Naive B cell (primary cell): ENCODE measurements around the gene TIMM10. TPM values are rescaled to one million over a fixed set of nuclear protein-coding genes. Genes with fewer than 3 reads are reported as not detected.

ENCODE experiments used
- ATAC-seq, 2 donors: fragments of 150-1000 bp; cut with Tn5 transposase; 2 replicates each; pipeline ENCODE4 v1.10.0; 2021; ENCODE audit warnings: low read depth in 2 of 2, mild to moderate bottlenecking in 2 of 2, moderate library complexity in 2 of 2
- DNase-seq: peaks from one replicate; pipeline ENCODE4 v3.0.0; 2022
- H3K27ac Mint-ChIP-seq, 6 donors: one replicate each; pipeline ENCODE4 v1.8.0; 2020 to 2022; ENCODE audit warnings: mild to moderate bottlenecking in 6 of 6, mixed read lengths in 6 of 6, moderate library complexity in 5 of 6, inconsistent platforms in 2 of 6
- H3K27me3 Mint-ChIP-seq, 3 donors: one replicate each; pipeline ENCODE4 v1.8.0; 2021 to 2022; ENCODE audit warnings: mixed read lengths in 3 of 3, mild to moderate bottlenecking in 1 of 3
- H3K36me3 Mint-ChIP-seq, 2 donors: one replicate each; pipeline ENCODE4 v1.8.0; 2020 to 2022; ENCODE audit warnings: mixed read lengths in 2 of 2, inconsistent platforms in 1 of 2, mild to moderate bottlenecking in 1 of 2
- H3K4me1 Mint-ChIP-seq, 3 donors: one replicate each; pipeline ENCODE4 v1.8.0; 2020 to 2022; ENCODE audit warnings: mixed read lengths in 3 of 3, inconsistent platforms in 1 of 3, mild to moderate bottlenecking in 1 of 3, moderate library complexity in 1 of 3
- H3K4me3 Mint-ChIP-seq, 8 donors: one replicate each; pipeline ENCODE4 v1.8.0; 2020 to 2022; ENCODE audit warnings: mild to moderate bottlenecking in 8 of 8, mixed read lengths in 8 of 8, moderate library complexity in 8 of 8, inconsistent platforms in 2 of 8
- H3K9me3 Mint-ChIP-seq, 7 donors: one replicate each; pipeline ENCODE4 v1.8.0; 2020 to 2022; ENCODE audit warnings: mixed read lengths in 7 of 7, mild to moderate bottlenecking in 5 of 7, inconsistent platforms in 2 of 7, moderate library complexity in 1 of 7
- polyA plus RNA-seq, 6 donors: library from polyadenylated mRNA; unstranded; fragments of 300-500 nt; fragmentation: Illumina TruSeq; gene quantifications; one replicate each; pipeline ENCODE4 v1.2.3, GENCODE V29; 2021; ENCODE audit warnings: low read depth in 6 of 6

The TIMM10 gene
- polyA plus RNA-seq, 6 donors from 2014 or later: 64.9 to 105 (median 79.9) TPM

DNA sequence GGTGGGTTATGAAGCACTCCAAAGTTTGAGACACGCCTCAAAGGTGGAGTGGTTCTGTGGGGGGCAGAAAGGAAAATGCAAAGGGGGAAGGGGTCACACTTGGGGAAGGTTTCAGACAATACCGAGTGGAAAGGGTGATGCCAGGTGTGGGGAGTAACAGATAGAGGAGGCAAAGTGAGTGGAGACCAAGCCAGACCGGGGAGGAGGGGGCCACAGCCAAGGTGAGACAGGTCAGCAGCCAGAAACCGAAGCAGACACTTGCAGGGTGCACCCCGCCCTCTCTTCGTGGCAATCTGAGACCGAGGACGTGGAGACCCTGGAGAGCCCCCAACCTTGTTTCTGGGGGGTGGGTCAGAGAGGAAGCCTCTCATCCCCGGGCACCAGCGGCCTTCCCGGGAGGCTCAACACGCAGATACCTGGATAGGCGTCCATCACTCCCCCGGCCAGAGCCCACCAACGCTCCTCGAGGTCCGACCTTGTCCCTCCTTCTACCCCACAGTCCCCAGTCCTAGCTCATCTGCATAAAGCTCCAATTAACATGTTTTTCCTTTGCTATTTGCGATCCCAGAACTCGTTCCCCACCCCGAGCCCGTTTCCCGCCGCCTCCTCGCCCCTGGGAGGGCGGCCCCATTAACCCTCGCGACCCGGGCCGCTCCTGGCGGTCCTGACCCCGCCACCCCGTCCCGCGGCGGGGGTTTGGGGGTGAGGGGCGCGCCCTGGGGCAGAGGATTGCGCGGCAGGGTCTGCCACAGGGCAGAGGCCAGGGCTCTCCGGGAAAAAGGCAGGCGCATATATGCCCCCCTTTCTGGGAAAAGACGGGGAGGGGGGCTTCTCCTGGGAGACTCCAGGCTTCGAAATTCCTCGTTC is 48.4 kb downstream of the TIMM10 start:
- H3K27ac Mint-ChIP-seq: peak overlapping the region in 4 of 6 donors; percentile 34 to 86 (median 54)
- H3K4me1 Mint-ChIP-seq: peaks cover 42 to 53% (median 50%) of the 10 kb centered on the region in 3 donors
- no peaks in the 10 kb centered on the region for H3K36me3 Mint-ChIP-seq
- peak overlapping the region in 7 of 8 donors; percentile 39 to 85 (median 77) for H3K4me3 Mint-ChIP-seq
- DNase-seq (no peak), ATAC-seq (no peak)
- no peaks in the 10 kb centered on the region for H3K9me3 Mint-ChIP-seq
- H3K27me3 Mint-ChIP-seq: peaks cover 0 to 1% (median 0%) of the 10 kb centered on the region in 3 donors

DNA sequence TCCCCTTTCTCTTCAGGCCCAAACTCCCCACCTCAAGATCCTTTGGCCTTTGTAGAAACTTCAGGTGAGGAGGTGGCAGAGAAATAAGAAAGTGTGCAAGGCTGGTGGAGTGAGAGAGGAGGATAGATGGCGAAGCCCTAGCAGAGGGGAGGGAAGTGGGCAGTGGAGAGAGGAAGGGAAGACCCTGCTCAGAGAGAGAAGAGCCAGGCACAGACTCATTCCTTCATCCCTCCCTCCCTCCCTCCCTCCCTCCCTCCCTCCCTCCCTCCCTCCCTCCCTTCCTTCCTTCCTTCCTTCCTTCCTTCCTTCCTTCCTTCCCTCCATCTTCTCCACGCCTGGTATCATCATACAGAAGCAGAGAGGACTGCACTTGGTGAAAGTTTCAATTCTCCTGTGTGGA is 49.2 kb downstream of the TIMM10 start:
- Mint-ChIP-seq H3K4me1 (peaks cover 48 to 57% (median 54%) of the 10 kb centered on the region in 3 donors), H3K9me3 (no peaks in the 10 kb centered on the region), H3K36me3 (no peaks in the 10 kb centered on the region), H3K4me3 (peak overlapping the region; percentile 39 to 77 (median 62)), H3K27ac (peak overlapping the region in 1 of 6 donors; percentile 34), H3K27me3 (peaks cover 0 to 6% (median 0%) of the 10 kb centered on the region in 3 donors)
- ATAC-seq (no peak), DNase-seq (no peak)

DNA sequence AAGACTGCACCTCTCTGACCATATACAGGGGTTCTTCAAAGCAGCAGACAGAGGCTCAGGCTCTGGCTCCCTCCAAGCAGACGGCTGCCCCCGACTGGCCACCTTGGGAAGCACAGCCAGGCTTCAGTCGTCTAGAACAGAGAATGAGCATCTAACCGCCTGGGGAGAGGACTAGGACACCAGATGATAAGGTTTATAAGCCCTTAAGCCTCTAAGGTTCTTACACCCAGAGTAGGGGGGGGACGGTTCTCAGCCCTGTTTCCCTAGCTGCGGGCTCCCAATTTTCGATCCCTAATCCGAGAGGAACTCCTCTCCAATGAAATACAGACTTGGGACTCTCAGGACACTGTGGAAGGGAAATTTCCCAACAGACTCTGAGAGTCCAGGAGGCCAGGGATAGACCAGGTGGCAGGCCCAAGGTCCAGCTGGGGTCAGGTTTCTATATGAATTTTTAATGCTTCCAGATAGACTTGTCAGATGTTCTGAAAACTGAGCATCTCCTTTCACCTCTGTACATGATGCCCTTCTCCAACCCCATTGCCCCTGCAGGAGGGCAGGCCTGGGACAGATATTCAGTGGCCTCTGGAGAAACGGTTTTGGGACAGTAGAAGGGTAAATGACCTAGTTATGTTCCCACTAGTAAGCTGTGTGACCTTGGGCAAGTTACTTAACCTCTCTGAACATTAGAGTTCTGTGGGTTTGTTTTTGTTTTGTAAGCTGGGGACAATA is 50.0 kb downstream of the TIMM10 start:
- no peaks in the 10 kb centered on the region for H3K9me3 Mint-ChIP-seq
- DNase-seq (peak; percentile 25), ATAC-seq (peak in 1 of 2 donors; percentile 15)
- no peaks in the 10 kb centered on the region for H3K36me3 Mint-ChIP-seq
- H3K4me3 Mint-ChIP-seq: peak overlapping the region in 7 of 8 donors; percentile 9 to 70 (median 16)
- no peak overlapping the region for H3K27ac Mint-ChIP-seq
- H3K4me1 Mint-ChIP-seq: peaks cover 52 to 60% (median 55%) of the 10 kb centered on the region in 3 donors
- peaks cover 0 to 6% (median 0%) of the 10 kb centered on the region in 3 donors for H3K27me3 Mint-ChIP-seq

- Mint-ChIP-seq H3K9me3 (no peaks in the 10 kb centered on the region), H3K27ac (no peak overlapping the region), H3K27me3 (peaks cover 0 to 6% (median 0%) of the 10 kb centered on the region in 3 donors), H3K4me3 (peak overlapping the region in 2 of 8 donors; percentile 46 to 59), H3K36me3 (no peaks in the 10 kb centered on the region), H3K4me1 (peaks cover 52 to 59% (median 57%) of the 10 kb centered on the region in 3 donors)
- no peak for ATAC-seq
- no peak for DNase-seq
Measured at GRCh38 chr11:57479911-57480310, 50.6 kb downstream of the TIMM10 start.

- Mint-ChIP-seq H3K9me3 (no peaks in the 10 kb centered on the region), H3K36me3 (no peaks in the 10 kb centered on the region), H3K27me3 (peaks cover 0 to 8% (median 0%) of the 10 kb centered on the region in 3 donors), H3K4me1 (peaks cover 46 to 58% (median 57%) of the 10 kb centered on the region in 3 donors), H3K27ac (no peak overlapping the region), H3K4me3 (peak overlapping the region in 2 of 8 donors; percentile 46 to 59)
- no peak for ATAC-seq
- no peak for DNase-seq
Measured at GRCh38 chr11:57479021-57479663, 51.4 kb downstream of the TIMM10 start.

Other genes with a start within 250 kb of the TIMM10 start
- gene TNKS1BP1, start 205.8 kb downstream of the TIMM10 start, polyA plus RNA-seq: 1 to 10 TPM in 5 of 6 donors, not detected in 1; 1.1 to 3.8 (median 2.9) TPM
- 10 to 100 TPM; 22.7 to 39.6 (median 32.8) TPM for gene SSRP1, start 194.9 kb downstream of the TIMM10 start, polyA plus RNA-seq
- gene P2RX3, start 192.4 kb downstream of the TIMM10 start, polyA plus RNA-seq: not detected
- not detected for gene PRG3, start 149.6 kb downstream of the TIMM10 start, polyA plus RNA-seq
- not detected for gene PRG2, start 140.1 kb downstream of the TIMM10 start, polyA plus RNA-seq
- gene SLC43A3, start 103.6 kb downstream of the TIMM10 start, polyA plus RNA-seq: 10 to 100 TPM; 14.5 to 20.8 (median 17.5) TPM
- under 1 TPM in 1 of 6 donors, not detected in 5; 0.12 TPM for gene RTN4RL2, start 70.2 kb downstream of the TIMM10 start, polyA plus RNA-seq
- gene SLC43A1, start 15.1 kb downstream of the TIMM10 start, polyA plus RNA-seq: 10 to 100 TPM in 1 of 6 donors, 1 to 10 TPM in 5; 3.2 to 10.9 (median 4.6) TPM
- gene SMTNL1, start 6.8 kb upstream of the TIMM10 start, polyA plus RNA-seq: under 1 TPM in 3 of 6 donors, not detected in 3; 0.18 to 0.40 (median 0.34) TPM
- 100 to 1,000 TPM; 182 to 310 (median 219) TPM for gene UBE2L6, start 36.9 kb upstream of the TIMM10 start, polyA plus RNA-seq
- gene SERPING1, start 66.9 kb upstream of the TIMM10 start, polyA plus RNA-seq: under 1 TPM in 1 of 6 donors, not detected in 5; 0.82 TPM
- not detected for gene YPEL4, start 119.2 kb upstream of the TIMM10 start, polyA plus RNA-seq
- 10 to 100 TPM; 15.1 to 62.2 (median 19.0) TPM for gene CLP1, start 127.0 kb upstream of the TIMM10 start, polyA plus RNA-seq
- gene ZDHHC5, start 137.4 kb upstream of the TIMM10 start, polyA plus RNA-seq: 10 to 100 TPM in 5 of 6 donors, 1 to 10 TPM in 1; 6.1 to 39.2 (median 28.2) TPM
- gene MED19, start 181.5 kb upstream of the TIMM10 start, polyA plus RNA-seq: 10 to 100 TPM; 17.6 to 24.3 (median 21.7) TPM
- 10 to 100 TPM; 61.5 to 77.9 (median 72.3) TPM for gene TMX2, start 181.8 kb upstream of the TIMM10 start, polyA plus RNA-seq
- 100 to 1,000 TPM; 299 to 401 (median 350) TPM for gene SELENOH, start 210.7 kb upstream of the TIMM10 start, polyA plus RNA-seq
- gene BTBD18, start 221.1 kb upstream of the TIMM10 start, polyA plus RNA-seq: 1 to 10 TPM in 3 of 6 donors, under 1 TPM in 2, not detected in 1; 0.47 to 1.6 (median 1.4) TPM
- gene CTNND1, start 231.0 kb upstream of the TIMM10 start, polyA plus RNA-seq: 1 to 10 TPM in 5 of 6 donors, under 1 TPM in 1; 0.28 to 9.5 (median 7.8) TPM